Measurements from ENCODE around the gene CARS2.

The CARS2 gene

GRCh38 chr13:110624766-110625756, 80.9 kb downstream of the CARS2 start:
- peak overlapping the region in 1 of 3 experiments; percentile 55 for H3K4me3 Mint-ChIP-seq
- TF ChIP-seq, protein P1, sequence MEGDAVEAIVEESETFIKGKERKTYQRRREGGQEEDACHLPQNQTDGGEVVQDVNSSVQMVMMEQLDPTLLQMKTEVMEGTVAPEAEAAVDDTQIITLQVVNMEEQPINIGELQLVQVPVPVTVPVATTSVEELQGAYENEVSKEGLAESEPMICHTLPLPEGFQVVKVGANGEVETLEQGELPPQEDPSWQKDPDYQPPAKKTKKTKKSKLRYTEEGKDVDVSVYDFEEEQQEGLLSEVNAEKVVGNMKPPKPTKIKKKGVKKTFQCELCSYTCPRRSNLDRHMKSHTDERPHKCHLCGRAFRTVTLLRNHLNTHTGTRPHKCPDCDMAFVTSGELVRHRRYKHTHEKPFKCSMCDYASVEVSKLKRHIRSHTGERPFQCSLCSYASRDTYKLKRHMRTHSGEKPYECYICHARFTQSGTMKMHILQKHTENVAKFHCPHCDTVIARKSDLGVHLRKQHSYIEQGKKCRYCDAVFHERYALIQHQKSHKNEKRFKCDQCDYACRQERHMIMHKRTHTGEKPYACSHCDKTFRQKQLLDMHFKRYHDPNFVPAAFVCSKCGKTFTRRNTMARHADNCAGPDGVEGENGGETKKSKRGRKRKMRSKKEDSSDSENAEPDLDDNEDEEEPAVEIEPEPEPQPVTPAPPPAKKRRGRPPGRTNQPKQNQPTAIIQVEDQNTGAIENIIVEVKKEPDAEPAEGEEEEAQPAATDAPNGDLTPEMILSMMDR (IDR thresholded peaks at IDR 0.05; ENCODE audit: unreplicated experiment in 3 of 3), result no peak
- no peaks in the 10 kb centered on the region for H3K27me3 Mint-ChIP-seq (ENCODE audit: low read depth)
- H3K9me3 Mint-ChIP-seq, result no peaks in the 10 kb centered on the region
- peak overlapping the region; percentile 3 to 84 (median 66) for H3K27ac Mint-ChIP-seq
- peaks cover 32% of the 10 kb centered on the region for H3K36me3 Mint-ChIP-seq (ENCODE audit: low read depth)
- H3K4me1 Mint-ChIP-seq, result peaks cover 12% of the 10 kb centered on the region

- Mint-ChIP-seq H3K27me3 (ENCODE audit: low read depth) (no peaks in the 10 kb centered on the region), H3K36me3 (ENCODE audit: low read depth) (peaks cover 6% of the 10 kb centered on the region), H3K27ac (no peak overlapping the region), H3K4me1 (peaks cover 26% of the 10 kb centered on the region), H3K9me3 (no peaks in the 10 kb centered on the region), H3K4me3 (no peak overlapping the region)
- TF ChIP-seq, protein P1 (IDR thresholded peaks at IDR 0.05; ENCODE audit: unreplicated experiment in 3 of 3), result no peak
These were observed 85.3 kb downstream of the CARS2 start for GRCh38 chr13:110620596-110620995.

- H3K4me1 Mint-ChIP-seq, result peaks cover 30% of the 10 kb centered on the region
- no peak overlapping the region for H3K27ac Mint-ChIP-seq
These were observed 87.1 kb downstream of the CARS2 start for GRCh38 chr13:110618780-110619179.

GRCh38 chr13:110618167-110618566, 87.7 kb downstream of the CARS2 start:
- Mint-ChIP-seq H3K4me3 (peak overlapping the region; percentile 37 to 60 (median 48)), H3K4me1 (peaks cover 30% of the 10 kb centered on the region), H3K36me3 (ENCODE audit: low read depth) (peaks cover 10% of the 10 kb centered on the region), H3K27me3 (ENCODE audit: low read depth) (peaks cover 7% of the 10 kb centered on the region), H3K27ac (no peak overlapping the region), H3K9me3 (peaks cover 6% of the 10 kb centered on the region)
- TF ChIP-seq, protein P1 (IDR thresholded peaks at IDR 0.05; ENCODE audit: unreplicated experiment in 3 of 3), result no peak

More at GRCh38 chr13:110618780-110619179, 87.1 kb downstream of the CARS2 start:
- Mint-ChIP-seq H3K4me3 (peak overlapping the region; percentile 37 to 60 (median 48)), H3K36me3 (ENCODE audit: low read depth) (peaks cover 10% of the 10 kb centered on the region), H3K9me3 (peaks cover 3% of the 10 kb centered on the region), H3K27me3 (ENCODE audit: low read depth) (peaks cover 7% of the 10 kb centered on the region)
- TF ChIP-seq, protein P1 (IDR thresholded peaks at IDR 0.05; ENCODE audit: unreplicated experiment in 3 of 3), result no peak

- H3K27ac Mint-ChIP-seq, result peak overlapping the region; percentile 67 to 95 (median 91)
- peak overlapping the region; percentile 90 to 99 (median 93) for H3K4me3 Mint-ChIP-seq
- H3K4me1 Mint-ChIP-seq, result peaks cover 30% of the 10 kb centered on the region
- peaks cover 9% of the 10 kb centered on the region for H3K36me3 Mint-ChIP-seq (ENCODE audit: low read depth)
- H3K27me3 Mint-ChIP-seq (ENCODE audit: low read depth), result peaks cover 7% of the 10 kb centered on the region
- TF ChIP-seq, protein P1 (IDR thresholded peaks at IDR 0.05; ENCODE audit: unreplicated experiment in 3 of 3), result no peak
- peaks cover 6% of the 10 kb centered on the region for H3K9me3 Mint-ChIP-seq
These were observed 88.4 kb downstream of the CARS2 start for GRCh38 chr13:110617321-110618072.

Data from nephron (organoid).